HG02642 (cell line): ENCODE data around the gene GANAB.
"Not testable (repeated sequence)": the region's sequence is repeated elsewhere in the genome, so short reads cannot be mapped to it uniquely, and the experiment has no call there.

Source experiments
- ATAC-seq: cut with Tn5 transposase; IDR thresholded peaks from one replicate; pipeline ENCODE4 v1.9.1; 2021; ENCODE audit warnings: mild to moderate bottlenecking; ENCODE audit not compliant: unreplicated experiment, poor library complexity

GANAB gene

GRCh38 chr11:62645946-62646824, at the start of gene GANAB:
Gene GANAB (minus strand): TSS chr11:62646613. CDS start chr11:62646599, 14 bp downstream.
- peak; percentile 92 for ATAC-seq

DNA sequence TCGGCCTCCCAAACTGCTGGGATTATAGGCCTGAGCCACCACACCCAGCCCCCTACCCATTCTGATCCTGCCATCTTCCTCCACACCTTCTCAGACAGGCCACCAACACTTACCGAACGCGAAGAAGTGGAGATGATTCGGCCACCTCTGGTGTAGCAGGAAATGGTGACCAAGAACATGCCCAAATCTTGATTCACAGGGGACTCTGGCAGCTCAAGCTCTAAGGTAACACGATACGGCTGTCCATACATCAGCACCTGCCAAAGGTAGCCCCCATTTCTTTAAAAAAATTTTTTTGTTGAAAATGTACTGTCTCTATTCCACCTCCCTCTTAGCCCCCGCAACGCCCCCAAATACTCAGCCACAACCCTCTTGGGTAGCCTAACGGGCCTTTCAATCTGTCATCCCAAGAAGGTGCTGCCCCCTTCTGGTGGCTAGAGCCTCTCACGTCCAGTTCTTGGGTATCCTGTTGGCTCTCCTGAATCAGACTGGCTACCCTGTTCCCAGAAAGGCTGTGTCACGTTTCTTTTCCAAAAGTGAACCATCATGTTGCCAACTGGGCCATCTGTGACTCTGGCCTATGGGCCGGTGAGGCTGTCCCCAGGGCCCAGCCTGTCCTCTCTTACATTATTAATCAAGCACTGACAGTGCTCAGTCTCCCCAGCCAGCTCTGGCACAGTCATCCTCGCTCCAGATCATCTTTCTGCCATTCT, 48.2 kb upstream of the GANAB start:
- ATAC-seq: no peak

GRCh38 chr11:62693624-62694023, 47.2 kb upstream of the GANAB start:
- not testable (repeated sequence) for ATAC-seq

DNA sequence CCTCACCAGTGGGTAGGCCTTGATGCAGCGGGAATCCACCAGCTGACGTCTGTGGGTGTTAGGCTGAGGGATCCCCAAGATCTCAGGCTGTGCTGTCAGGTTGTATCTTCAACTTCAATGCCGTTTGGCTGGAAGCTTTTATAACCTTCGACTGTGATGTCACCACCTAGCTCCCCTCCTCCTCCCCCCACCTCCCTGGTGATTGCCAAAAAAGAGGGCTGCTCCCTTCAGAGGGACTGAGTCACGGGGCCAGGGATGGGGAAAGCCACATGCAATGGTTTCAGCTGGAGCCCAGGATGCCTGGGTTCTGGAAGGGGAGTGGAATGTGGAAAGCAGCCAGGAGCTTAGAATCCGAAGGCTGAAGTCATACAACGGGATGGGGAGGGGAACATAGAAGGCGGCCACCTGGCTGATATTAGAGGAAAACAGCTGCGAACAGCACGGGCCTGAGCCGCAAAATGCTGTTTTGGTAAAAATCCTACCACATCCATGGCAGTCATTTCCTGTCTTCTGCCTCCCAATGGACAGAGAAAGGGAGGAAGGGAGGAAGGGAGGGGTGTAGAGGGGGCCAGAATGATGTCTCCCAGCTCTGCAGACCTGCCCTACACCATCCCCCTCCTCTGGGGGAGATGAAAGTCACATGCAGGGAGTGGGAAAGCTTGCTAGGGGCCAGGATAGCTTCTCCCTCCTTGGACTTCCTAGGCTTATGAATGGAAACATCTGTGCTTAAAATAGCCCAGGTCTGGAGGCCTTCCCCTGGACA, 43.2 kb upstream of the GANAB start, which contains the start of gene LRRN4CL:
LRRN4CL (minus strand) TSS at position 110 of the 763 bp plus-strand sequence. CDS start 1,022 bp downstream, outside the sequence.
- ATAC-seq: no peak

- ATAC-seq: no peak
Measured at GRCh38 chr11:62688491-62688890, 42.1 kb upstream of the GANAB start.

- ATAC-seq: no peak
Measured at GRCh38 chr11:62687508-62688396, 41.3 kb upstream of the GANAB start.

- ATAC-seq: no peak
Measured at GRCh38 chr11:62682518-62682917, 36.1 kb upstream of the GANAB start.

GRCh38 chr11:62680825-62681240, 34.4 kb upstream of the GANAB start:
- no peak for ATAC-seq

DNA sequence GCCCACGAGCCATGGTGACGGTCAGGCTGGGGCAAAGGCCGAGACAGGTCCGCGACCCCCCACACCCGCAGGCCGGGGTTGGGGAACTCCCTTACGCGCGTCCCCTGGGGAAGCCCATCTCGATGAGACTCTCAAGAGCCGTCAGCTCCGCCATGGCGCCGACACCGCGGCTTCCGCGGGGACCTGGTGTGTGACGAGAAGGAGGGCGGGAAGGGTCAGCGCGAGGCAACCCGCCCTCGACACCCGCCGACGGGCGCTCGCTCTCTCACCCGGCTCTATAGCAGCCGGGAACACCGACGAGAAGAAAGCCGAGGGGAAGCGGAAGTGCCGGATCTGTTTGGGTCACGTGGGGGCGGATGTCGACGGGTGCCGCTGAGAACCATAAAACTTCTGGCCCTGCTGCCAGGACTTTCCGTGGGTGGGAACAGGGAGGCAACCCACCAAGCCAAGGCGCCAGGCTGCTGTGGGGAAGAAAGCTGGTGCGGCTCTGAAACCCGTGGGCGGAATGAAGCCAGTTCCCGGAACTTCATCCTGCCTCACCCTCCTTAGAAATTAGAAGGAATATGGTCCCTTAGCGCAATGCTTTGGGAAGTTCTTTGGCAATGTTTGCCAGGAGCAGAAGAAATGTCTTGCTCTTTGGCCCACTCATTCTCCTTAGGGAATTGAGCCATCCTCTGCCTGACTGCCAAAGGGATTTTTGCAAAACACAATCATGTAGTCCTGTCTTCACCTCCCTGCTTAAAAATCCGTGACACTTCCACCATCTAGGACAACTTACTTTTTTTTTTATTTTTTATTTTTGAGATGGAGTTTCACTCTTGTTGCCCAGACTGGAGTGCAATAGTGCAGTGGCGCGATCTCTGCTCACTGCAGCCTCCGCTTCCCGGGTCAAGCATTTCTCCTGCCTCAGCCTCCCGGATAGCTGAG, 32.6 kb upstream of the GANAB start, which contains the start of gene UBXN1:
UBXN1 (minus strand) TSS at position 304 of the 927 bp plus-strand sequence; CDS start at position 154, 150 bp downstream.
- peak; percentile 60 for ATAC-seq

DNA sequence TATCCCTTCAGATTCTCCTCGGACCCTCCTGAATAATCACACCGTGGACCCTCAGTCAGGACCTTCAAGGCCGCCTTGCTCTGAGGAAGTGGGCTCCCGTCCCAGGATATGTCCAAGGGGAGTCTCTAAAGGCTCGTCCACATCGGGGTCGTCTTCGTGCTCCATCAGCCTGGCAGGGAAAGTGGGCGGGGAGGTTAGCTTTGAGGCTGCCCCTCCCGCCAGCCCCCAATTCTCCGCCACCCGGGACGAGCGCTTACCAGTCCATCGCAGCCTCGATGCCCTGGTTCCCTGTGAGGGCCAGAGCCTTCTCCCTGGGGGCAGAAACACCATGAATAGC, 32.0 kb upstream of the GANAB start:
- no peak for ATAC-seq

- no peak for ATAC-seq
Measured at GRCh38 chr11:62677714-62678113, 31.3 kb upstream of the GANAB start.

DNA sequence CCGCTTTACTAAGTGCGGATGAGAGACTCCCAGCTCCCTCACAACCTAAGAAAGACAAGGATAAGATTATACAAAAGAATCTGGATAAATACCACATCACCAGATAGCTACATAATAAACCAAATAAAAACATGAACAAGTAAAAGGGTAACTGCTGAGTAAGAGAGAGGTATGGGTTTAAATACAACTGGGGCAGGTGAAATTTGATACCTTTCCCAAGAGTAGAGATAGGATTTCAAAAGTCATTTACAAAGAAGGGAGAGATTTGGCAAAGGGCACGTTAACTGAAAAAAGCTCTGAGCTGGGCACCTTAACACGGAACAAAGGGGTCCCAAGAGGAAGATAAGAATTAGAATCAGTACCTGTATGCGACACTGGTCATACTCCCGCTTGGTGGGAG, 30.7 kb upstream of the GANAB start:
- no peak for ATAC-seq

DNA sequence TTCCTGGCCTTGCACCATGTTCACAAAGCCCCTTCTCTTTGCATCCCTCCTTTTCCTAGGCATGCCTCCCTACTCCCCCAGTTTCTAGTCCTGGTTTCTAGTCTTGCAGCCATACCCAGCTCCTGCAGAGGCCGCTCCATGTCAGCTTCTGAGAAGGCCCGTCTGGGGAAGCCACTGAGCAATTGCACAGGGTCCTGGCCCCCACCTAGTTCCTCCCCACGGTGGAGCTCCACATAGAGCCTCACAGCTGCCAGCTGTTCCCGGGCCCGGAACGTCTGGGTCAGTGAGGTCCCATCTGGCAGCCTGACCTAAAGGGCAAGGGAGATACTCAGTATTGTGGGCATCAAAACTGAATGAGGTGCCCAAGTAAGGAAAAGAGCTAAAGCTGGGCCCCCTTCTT, 30.3 kb upstream of the GANAB start:
- ATAC-seq: no peak

DNA sequence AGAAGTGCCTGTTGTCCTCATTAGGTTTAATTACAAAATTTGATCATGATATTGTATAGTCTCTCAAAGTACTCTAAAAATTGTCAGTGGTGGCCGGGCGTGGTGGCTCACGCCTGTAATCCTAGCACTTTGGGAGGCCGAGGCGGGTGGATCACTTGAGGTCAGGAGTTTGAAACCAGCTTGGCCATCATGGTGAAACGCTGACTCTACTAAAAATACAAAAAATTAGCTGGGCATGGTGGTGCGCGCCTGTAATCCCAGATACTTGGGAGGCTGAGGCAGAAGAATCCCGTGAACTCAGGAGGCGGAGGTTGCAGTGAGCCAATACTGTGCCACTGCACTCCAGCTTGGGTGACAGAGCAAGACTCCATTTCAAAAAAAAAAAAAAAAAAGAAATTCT, 29.0 kb upstream of the GANAB start:
- not testable (repeated sequence) for ATAC-seq

DNA sequence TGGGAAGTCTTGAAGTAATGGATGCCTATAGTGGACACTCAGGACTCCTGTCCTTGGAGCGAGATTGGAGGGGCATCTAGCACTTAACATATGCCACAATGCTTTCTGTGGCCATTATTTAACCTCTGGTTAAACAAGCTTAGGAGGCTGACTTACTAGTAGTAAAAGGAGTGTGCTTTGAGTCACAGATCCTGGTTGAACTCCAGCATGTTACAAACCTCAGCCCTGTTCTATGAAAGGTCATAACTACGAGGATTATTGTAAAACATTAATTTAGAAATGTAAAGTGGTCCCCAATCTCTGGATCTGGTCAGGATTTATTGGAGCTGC, 26.7 kb upstream of the GANAB start:
- no peak for ATAC-seq

DNA sequence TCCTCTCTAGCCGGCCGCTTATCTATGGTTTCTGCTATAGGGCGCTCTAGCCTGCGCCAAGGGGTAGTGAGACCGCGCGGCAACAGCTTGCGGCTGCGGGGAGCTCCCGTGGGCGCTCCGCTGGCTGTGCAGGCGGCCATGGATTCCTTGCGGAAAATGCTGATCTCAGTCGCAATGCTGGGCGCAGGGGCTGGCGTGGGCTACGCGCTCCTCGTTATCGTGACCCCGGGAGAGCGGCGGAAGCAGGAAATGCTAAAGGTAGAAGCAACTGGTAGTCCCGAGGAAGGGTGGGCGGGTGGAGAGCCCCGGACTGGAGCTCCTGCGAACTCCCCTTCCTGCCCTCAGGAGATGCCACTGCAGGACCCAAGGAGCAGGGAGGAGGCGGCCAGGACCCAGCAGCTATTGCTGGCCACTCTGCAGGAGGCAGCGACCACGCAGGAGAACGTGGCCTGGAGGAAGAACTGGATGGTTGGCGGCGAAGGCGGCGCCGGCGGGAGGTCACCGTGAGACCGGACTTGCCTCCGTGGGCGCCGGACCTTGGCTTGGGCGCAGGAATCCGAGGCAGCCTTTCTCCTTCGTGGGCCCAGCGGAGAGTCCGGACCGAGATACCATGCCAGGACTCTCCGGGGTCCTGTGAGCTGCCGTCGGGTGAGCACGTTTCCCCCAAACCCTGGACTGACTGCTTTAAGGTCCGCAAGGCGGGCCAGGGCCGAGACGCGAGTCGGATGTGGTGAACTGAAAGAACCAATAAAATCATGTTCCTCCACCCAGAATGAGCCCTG, 25.4 kb upstream of the GANAB start, which contains the start of the genes LBHD1 and UQCC3:
LBHD1 (minus strand) TSS at position 660 of the 782 bp plus-strand sequence. CDS start 2,236 bp downstream, outside the sequence.
UQCC3 (plus strand) TSS at position 66 of the 782 bp plus-strand sequence; CDS start at position 139, 73 bp downstream.
- ATAC-seq: peak; percentile 61

- peak; percentile 12 for ATAC-seq
Measured at GRCh38 chr11:62671236-62671607, 24.8 kb upstream of the GANAB start.
